Measurements from ENCODE around the gene BCAS3. TPM values are rescaled to one million over a fixed set of nuclear protein-coding genes. Genes with fewer than 3 reads are reported as not detected.

BCAS3 gene
- total RNA-seq, 4 donors from 2014 or later = 21.7 to 42.2 (median 23.0) TPM

DNA sequence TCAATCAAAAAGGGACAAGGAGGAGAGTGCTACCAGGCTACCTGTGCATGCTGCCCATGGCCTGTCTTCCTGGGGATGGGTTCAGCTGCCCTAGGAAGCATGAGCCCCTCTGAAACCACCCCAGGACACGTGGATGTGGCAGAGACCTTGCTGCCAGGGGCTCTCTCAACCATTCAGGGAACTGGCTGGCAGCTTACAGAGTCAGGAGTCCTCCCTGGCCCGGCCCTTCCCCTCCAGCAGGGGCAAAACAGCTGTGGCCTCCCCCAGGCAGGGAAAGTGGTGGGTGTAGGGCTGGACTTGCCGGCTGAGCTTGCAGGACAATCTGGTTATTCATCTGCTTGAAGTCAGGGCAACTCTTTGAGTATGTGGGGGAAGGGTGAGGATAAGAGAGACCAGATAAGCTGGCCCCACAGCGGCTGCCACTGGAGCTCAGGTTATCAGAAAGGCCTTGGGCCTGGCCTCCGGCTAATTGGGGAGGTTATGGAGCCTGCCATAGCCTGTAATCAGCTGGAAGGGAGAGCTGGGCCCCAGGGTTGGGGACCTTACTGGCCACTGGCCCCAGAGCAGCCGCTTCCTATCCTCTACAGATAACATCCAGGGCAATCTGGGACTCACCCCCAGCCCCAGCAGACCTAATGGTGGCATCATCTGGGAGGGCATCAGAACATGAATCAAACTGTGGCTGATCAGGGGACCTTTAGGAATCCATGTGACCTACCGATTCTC is 716.4 kb downstream of the BCAS3 start:
- TF ChIP-seq, protein P1, sequence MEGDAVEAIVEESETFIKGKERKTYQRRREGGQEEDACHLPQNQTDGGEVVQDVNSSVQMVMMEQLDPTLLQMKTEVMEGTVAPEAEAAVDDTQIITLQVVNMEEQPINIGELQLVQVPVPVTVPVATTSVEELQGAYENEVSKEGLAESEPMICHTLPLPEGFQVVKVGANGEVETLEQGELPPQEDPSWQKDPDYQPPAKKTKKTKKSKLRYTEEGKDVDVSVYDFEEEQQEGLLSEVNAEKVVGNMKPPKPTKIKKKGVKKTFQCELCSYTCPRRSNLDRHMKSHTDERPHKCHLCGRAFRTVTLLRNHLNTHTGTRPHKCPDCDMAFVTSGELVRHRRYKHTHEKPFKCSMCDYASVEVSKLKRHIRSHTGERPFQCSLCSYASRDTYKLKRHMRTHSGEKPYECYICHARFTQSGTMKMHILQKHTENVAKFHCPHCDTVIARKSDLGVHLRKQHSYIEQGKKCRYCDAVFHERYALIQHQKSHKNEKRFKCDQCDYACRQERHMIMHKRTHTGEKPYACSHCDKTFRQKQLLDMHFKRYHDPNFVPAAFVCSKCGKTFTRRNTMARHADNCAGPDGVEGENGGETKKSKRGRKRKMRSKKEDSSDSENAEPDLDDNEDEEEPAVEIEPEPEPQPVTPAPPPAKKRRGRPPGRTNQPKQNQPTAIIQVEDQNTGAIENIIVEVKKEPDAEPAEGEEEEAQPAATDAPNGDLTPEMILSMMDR (IDR thresholded peaks at IDR 0.05; ENCODE audit: low read depth) = peak; percentile 59

DNA sequence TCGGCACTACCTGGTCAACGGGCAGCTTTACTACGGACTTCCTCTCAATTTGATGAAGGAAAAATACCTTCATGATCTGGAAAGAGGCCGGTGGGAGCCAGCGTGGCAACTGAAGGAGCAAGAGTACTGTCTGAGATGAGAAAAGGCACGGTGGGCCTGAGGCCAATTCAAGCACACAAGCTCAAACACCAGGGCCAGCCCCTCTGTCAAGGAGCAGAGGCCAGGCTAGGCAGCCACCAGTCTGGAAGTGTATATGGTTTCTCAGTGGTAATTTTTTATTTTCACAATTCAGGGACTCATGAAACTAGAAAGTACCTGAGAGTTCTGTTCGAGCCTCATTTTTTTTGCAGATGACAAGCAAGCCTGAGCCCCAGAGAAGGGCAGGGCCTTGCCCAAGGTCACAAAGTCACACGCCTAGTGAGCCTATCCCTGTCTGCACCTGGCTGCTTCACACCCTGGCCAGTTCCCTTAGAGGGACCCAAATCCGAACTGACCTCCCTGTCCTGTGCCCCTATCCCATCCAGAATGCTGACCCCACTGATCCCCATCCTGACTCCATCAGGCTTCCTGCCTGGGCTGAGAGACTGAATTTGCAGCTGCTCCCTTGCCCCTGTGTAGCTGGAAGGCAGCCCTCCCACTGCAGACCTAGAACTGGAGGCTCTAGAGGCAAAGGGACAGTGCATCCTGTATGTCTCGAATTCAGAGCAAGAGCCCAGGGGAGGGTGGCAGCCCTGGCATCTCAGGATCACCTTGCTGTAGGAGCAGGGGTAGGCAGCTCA is 717.2 kb downstream of the BCAS3 start:
- TF ChIP-seq, protein P1 (IDR thresholded peaks at IDR 0.05; ENCODE audit: low read depth) = no peak

DNA sequence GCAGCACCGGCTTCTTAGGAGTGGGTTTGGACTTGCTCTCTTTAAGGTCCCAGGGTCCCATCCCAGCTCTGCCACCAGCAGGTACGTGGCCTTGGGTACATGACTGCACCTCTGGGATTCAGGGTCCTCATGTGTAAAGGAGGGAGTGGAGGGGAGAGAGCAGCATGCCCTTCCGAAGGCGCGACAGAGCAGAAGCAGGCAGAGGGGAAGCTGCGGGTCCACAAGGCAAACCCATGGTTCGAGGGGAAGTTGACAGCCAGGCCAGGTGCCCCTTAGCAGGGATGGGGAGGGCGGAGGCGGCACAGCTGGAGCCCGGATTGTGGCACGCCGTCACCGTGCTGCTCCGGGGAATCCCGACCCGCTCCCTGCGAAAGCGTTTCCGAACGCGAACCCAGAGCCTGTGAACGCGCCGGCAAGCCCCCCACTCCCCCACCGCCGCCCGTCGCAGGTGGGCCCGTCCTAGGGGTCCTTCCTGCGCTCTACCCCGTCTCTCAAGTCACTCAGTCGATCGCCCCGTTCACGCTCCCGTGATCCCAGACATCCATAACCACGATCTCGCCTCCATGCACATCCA is 717.8 kb downstream of the BCAS3 start:
- TF ChIP-seq, protein P1 (IDR thresholded peaks at IDR 0.05; ENCODE audit: low read depth) = no peak

DNA sequence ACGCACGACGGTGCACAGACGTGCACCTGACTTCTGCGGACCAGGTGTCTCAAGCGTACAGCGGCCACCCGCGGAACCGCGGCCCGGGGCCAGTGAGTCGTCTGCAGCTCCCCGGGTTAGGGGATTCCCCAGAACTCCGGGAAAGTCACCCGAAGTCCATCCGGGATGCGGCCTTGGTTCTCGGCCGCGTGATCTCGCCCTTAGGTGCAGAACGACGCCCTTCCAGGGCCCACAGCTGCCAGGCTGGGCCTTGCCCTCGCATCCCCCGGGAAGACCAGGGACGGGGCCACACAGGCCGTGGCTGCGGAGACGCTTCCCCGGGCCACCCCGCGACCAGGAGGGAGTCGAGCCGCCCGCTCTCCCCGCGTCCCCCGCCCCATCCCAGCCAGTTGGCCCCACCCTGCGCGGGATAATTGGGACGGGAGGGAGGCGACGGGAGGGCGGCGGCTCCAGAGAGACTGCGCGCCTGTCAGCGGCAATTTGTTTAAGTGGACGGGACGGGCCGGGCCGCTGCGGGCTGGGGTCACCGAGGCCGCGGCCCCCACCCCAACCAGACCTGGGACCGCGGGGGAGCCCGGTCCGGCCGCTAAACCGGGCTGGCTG is 718.4 kb downstream of the BCAS3 start:
- TF ChIP-seq, protein P1 (IDR thresholded peaks at IDR 0.05; ENCODE audit: low read depth) = no peak

DNA sequence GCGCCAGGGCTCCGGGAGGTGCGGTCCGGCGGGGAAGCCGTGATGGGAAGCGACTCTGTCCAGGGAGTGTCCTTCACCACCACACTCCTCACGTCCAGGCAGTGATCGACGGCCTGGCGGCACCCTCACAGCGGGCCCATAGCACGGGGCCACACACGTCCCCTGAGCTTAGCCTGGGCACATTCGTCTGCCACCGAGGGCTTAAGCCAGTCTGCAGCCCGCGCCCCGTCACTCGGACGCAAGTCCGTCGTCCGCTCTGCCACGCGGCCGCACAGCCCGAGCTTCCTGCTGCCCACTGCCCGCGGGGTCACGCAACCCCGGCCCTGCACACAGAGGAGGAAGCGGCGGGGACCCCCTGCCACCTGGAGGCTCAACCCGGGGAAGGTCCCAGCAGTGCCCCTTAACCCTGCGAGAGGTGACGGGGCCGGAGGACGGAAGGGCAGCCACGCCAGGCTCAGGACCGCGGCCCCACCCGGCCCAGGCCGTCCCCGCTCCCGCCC is 719.0 kb downstream of the BCAS3 start:
- TF ChIP-seq, protein P1 (IDR thresholded peaks at IDR 0.05; ENCODE audit: low read depth) = no peak

DNA sequence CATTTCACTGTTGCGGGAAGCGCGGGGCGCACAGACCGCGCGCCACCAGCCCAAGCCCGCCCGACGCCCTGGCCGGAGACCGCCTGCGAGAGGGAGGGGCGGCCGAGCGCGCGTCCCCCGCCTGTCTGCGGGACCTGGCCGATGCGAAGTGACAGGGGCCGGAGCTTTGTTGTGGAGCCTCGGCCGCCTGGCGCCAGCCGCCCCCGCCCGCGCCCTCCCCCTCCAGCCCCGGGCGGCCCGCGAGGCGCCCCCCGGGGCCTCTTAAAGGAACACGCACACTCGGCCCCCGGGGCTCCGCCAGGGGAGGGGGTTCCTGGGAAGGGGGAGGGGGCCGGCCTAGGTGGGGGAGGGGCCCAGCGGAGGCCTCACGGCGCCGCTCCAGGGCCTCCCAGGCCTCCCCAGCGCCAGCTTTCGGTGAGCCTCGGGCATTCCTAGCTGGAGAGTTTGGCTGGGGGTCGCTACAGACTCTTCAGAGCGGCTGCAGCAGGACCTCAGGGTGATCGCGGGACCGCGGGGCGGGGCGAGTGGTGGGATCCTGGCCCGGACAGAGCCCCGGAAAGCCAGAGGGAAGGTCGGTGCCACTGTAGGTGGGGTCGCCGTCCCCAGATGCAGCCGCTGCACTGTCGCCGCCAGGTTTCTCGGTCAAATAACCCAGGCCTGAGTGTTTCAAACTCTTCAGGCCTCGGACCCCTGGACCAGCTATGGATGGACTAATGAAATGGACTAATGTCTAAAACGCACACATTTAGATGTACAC is 719.6 kb downstream of the BCAS3 start:
- TF ChIP-seq, protein P1 (IDR thresholded peaks at IDR 0.05; ENCODE audit: low read depth) = no peak
